ENCODE data around the gene ARHGAP25. TPM values are rescaled to one million over a fixed set of nuclear protein-coding genes. Genes with fewer than 3 reads are reported as not detected.

Gene ARHGAP25
- total RNA-seq, 1 experiment from 2014 or later: 0.27 TPM

DNA sequence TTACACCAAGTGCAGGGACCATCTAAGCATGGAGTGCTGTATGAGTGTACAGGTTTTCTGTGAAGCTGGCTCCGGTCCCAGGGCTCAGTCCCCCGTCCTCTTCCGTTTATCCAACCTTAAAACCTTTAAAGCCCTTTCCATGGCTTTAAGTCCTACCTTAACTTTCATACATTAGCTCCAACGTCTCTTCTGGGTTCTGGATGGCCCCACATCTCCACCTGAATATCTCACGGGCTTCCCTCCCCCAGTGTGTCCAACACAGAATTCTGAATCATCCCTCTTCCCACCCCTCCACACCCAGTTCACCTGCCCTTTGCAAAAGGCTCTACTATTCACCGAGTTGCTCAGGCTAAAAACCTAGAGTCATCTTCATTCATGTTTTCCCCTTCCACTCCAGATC, 12.8 kb downstream of the ARHGAP25 start:
- Histone ChIP-seq H3K27me3 (ENCODE audit: insufficient read depth, low read length) (no peaks in the 10 kb centered on the region), H3K4me2 (ENCODE audit: low read length) (no peak overlapping the region), H3K4me1 (ENCODE audit: control insufficient read depth in 1 of 2, insufficient read depth in 2 of 2, low read length in 2 of 2) (no peaks in the 10 kb centered on the region), H3K4me3 (replicated peaks in 1 of 2; ENCODE audit: low read depth in 1 of 2, low read length in 2 of 2) (no peak overlapping the region), H2AFZ (ENCODE audit: low read depth, low read length, poor library complexity, severe bottlenecking) (no peak overlapping the region), H3K9ac (ENCODE audit: low read length) (no peak overlapping the region), H3K9me2 (ENCODE audit: insufficient read depth) (no peaks in the 10 kb centered on the region), H3K27ac (ENCODE audit: low read depth, low read length) (no peak overlapping the region), H3K9me3 (ENCODE audit: control insufficient read depth in 1 of 2, insufficient read depth in 1 of 2, low read depth in 1 of 2, low read length in 2 of 2) (no peaks in the 10 kb centered on the region), H3K79me2 (ENCODE audit: insufficient read depth, low read length) (no peaks in the 10 kb centered on the region), H4K20me1 (ENCODE audit: insufficient read depth) (no peaks in the 10 kb centered on the region), H3K36me3 (ENCODE audit: control insufficient read depth in 1 of 2, insufficient read depth in 2 of 2, low read length in 2 of 2) (no peaks in the 10 kb centered on the region)
- ATAC-seq: no peak
- TF ChIP-seq, protein P1, sequence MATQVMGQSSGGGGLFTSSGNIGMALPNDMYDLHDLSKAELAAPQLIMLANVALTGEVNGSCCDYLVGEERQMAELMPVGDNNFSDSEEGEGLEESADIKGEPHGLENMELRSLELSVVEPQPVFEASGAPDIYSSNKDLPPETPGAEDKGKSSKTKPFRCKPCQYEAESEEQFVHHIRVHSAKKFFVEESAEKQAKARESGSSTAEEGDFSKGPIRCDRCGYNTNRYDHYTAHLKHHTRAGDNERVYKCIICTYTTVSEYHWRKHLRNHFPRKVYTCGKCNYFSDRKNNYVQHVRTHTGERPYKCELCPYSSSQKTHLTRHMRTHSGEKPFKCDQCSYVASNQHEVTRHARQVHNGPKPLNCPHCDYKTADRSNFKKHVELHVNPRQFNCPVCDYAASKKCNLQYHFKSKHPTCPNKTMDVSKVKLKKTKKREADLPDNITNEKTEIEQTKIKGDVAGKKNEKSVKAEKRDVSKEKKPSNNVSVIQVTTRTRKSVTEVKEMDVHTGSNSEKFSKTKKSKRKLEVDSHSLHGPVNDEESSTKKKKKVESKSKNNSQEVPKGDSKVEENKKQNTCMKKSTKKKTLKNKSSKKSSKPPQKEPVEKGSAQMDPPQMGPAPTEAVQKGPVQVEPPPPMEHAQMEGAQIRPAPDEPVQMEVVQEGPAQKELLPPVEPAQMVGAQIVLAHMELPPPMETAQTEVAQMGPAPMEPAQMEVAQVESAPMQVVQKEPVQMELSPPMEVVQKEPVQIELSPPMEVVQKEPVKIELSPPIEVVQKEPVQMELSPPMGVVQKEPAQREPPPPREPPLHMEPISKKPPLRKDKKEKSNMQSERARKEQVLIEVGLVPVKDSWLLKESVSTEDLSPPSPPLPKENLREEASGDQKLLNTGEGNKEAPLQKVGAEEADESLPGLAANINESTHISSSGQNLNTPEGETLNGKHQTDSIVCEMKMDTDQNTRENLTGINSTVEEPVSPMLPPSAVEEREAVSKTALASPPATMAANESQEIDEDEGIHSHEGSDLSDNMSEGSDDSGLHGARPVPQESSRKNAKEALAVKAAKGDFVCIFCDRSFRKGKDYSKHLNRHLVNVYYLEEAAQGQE (IDR thresholded peaks at IDR 0.05; ENCODE audit: low read depth): no peak
- TF ChIP-seq TCF7L2 (IDR thresholded peaks at IDR 0.05; ENCODE audit: borderline replicate concordance, extremely low read depth, insufficient read depth, insufficient read length) (no peak), EZH2 (IDR thresholded peaks at IDR 0.05) (no peak), ZNF274 (IDR thresholded peaks at IDR 0.05; ENCODE audit: low read depth, low read length) (no peak)
- TF ChIP-seq, protein P2, sequence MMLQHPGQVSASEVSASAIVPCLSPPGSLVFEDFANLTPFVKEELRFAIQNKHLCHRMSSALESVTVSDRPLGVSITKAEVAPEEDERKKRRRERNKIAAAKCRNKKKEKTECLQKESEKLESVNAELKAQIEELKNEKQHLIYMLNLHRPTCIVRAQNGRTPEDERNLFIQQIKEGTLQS (IDR thresholded peaks at IDR 0.05): no peak
- no TSS peak for BruUV-seq (replicated peaks)
- CTCF ChIA-PET: no interaction called here
- intact Hi-C loops (cut with micrococcal nuclease): no loop called here
- RAD21 ChIA-PET (ENCODE audit: low non-redundant PET in 1 of 2, low total read pairs in 2 of 2, uncharacterized antibody in 2 of 2, unreplicated experiment in 2 of 2): no interaction called here
- DNase-seq (ENCODE audit: low read depth, low spot score): no peak
- POLR2A ChIA-PET: no interaction called here

DNA sequence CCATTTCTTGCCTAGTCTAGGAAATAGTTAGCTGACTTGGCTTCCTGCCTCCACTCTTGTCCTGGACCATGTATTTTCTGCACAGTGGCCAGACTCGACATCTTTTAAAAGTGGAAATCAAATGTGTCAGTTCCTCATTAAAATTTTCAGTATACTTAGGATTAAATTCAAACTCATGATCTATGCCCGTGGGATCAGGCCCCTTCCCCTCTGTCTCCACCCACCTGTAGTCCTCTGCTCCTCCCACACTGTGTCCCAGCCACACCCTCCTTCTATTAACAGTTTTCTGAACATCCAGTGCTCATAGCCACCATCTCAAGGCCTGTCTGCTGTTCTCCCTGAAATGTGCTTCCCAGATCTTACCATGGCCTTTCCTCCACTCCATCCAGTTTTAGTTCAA, 13.3 kb downstream of the ARHGAP25 start:
- Histone ChIP-seq H2AFZ (ENCODE audit: low read depth, low read length, poor library complexity, severe bottlenecking) (no peak overlapping the region), H4K20me1 (ENCODE audit: insufficient read depth) (no peaks in the 10 kb centered on the region), H3K27ac (ENCODE audit: low read depth, low read length) (no peak overlapping the region), H3K9me3 (ENCODE audit: control insufficient read depth in 1 of 2, insufficient read depth in 1 of 2, low read depth in 1 of 2, low read length in 2 of 2) (no peaks in the 10 kb centered on the region), H3K4me3 (replicated peaks in 1 of 2; ENCODE audit: low read depth in 1 of 2, low read length in 2 of 2) (no peak overlapping the region), H3K36me3 (ENCODE audit: control insufficient read depth in 1 of 2, insufficient read depth in 2 of 2, low read length in 2 of 2) (no peaks in the 10 kb centered on the region), H3K9ac (ENCODE audit: low read length) (no peak overlapping the region), H3K4me2 (ENCODE audit: low read length) (no peak overlapping the region), H3K9me2 (ENCODE audit: insufficient read depth) (no peaks in the 10 kb centered on the region), H3K27me3 (ENCODE audit: insufficient read depth, low read length) (no peaks in the 10 kb centered on the region), H3K79me2 (ENCODE audit: insufficient read depth, low read length) (no peaks in the 10 kb centered on the region), H3K4me1 (ENCODE audit: control insufficient read depth in 1 of 2, insufficient read depth in 2 of 2, low read length in 2 of 2) (no peaks in the 10 kb centered on the region)
- DNase-seq (ENCODE audit: low read depth, low spot score) (no peak), ATAC-seq (no peak)
- TF ChIP-seq ZNF274 (IDR thresholded peaks at IDR 0.05; ENCODE audit: low read depth, low read length) (no peak), POLR2A (IDR thresholded peaks at IDR 0.05; ENCODE audit: borderline replicate concordance, extremely low read depth, insufficient read depth, insufficient read length) (no peak), EZH2 (IDR thresholded peaks at IDR 0.05) (no peak), RAD21 (IDR thresholded peaks at IDR 0.05; ENCODE audit: low read depth) (no peak), FOSL1 (IDR thresholded peaks at IDR 0.05; ENCODE audit: low read depth) (no peak), EZH2phosphoT487 (IDR thresholded peaks at IDR 0.05; ENCODE audit: borderline replicate concordance) (no peak), ZFX (IDR thresholded peaks at IDR 0.05) (no peak)
- TF ChIP-seq, protein P3, sequence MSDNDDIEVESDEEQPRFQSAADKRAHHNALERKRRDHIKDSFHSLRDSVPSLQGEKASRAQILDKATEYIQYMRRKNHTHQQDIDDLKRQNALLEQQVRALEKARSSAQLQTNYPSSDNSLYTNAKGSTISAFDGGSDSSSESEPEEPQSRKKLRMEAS (IDR thresholded peaks at IDR 0.05): no peak
- intact Hi-C loops (cut with micrococcal nuclease): no loop called here
- ChIA-PET CTCF (no interaction called here), RAD21 (ENCODE audit: low non-redundant PET in 1 of 2, low total read pairs in 2 of 2, uncharacterized antibody in 2 of 2, unreplicated experiment in 2 of 2) (no interaction called here), POLR2A (no interaction called here)
- BruUV-seq (replicated peaks): no TSS peak
